ENCODE results near the gene SERPINE2. TPM values are rescaled to one million over a fixed set of nuclear protein-coding genes. Genes with fewer than 3 reads are reported as not detected.

SERPINE2 gene
- total RNA-seq, 1 donor from 2014 or later: 10.7 TPM

DNA sequence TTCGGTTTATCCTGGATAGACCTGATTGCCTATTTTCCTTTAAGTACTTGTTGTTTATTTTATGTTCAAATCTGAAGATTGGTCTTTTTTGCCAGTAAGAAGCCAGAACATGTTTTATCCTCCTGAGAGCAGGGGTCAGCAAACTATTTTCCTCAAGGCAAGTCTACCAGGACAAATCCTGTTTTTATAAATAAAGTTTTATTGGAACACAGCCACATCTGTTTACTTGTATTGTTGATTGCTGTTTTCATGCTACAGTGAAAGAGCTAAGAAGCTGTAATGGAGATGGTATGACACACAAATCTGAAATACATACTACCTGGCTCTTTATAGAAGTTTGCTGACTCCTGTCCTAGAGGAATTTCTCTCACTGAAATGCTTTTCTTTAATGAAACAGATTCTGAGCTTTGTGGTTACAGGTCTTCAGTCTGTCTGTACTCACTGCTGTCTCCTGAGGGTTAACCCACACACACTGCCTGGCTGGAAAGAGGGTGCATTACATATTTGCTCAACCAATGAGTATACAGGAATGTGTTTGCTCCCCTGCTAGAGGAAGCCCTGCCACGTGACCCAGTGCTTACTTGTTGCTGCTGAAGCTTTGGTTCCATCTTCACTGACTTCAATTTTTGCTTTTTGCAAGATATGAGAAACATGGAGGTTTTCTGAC lies 59.2 kb downstream of the SERPINE2 start:
- DNase-seq (ENCODE audit: low read depth, low spot score): no peak

DNA sequence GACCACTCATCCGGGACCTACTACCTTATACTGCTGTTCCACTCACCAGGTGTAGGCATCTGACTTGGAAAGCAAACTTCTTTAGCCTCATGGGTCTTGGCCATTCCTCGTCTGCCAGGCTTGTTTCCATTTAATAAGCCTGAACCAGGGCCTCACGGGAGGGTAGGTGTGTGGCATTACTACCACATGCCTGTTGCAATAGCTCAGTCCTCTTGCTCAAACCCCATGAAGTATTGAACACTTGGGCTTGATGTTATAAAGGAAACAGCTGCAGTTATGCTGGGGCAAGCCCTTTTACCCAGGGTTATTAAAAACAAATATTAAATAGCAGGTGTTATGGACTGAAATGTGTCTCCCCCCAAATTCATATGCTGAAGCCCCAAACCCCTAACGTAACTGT lies 60.6 kb downstream of the SERPINE2 start:
- DNase-seq (ENCODE audit: low read depth, low spot score): no peak

DNA sequence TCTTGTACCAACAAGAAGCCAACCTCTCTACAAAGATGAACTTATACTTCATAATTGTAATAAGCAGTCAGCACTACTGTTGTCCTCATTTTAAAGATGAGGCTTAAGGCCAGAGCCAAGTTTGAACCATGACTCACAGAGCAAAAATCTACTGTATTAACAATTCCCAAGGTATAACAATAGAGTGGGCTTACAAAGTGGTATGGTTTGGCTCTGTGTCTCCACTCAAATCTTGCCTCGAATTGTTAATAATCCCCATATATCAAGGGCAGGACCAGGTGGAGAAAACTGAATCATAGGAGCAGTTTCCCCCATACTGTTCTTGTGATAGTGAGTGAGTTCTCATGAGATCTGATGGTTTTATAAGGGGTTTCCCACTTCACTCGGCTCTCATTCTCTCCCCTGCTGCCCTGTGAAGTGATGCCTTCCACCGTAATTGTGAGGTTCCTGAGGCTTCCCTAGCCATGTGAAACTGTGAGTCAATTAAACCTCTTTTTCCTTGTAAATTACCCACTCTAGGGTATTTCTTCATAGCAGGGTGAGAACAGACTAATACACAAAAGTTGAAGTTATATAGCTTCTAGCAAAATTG lies 62.4 kb downstream of the SERPINE2 start:
- DNase-seq (ENCODE audit: low read depth, low spot score): peak; percentile 53

DNA sequence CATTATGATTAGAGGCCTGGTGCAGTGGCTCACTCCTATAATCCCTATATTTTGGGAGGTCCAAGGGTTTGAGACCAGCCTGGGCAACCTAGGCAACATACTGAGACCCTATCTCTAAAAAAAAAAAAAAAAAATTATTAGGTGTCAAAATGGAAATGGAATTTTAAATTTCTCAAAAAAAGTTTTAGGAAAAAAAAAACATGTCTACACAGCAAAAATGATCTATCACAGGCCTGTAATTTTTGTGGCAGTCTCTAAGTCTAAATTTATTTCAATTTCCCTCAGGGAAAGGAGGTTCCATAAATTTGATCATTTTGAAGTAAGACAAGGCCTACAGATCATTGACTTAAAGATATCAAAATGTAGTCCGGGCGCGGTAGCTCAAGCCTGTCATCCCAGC lies 65.5 kb downstream of the SERPINE2 start:
- no peak for DNase-seq (ENCODE audit: low read depth, low spot score)

DNA sequence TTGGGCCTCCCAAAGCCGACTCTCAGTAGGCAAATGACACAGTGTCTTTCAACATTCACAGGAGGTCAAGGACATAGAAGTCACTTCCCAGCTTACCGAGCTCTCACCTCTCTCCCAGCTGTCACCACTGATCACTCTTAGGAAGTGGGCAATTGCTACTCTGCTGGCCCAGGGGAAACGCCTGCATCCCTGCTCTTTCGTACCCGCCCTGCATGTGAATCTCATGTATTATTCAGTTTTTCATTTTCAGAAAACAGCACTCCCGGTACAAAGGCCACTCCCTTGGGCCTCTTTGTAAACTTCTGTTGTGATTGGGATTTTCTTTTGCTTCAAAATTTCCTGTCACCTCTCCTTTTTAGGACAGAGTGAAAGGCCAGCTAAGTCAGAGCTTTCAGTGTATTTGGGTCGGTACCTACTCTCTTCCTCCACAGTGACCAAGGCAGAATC lies 66.4 kb downstream of the SERPINE2 start:
- no peak for DNase-seq (ENCODE audit: low read depth, low spot score)

GRCh38 chr2:223971731-223972130 lies 67.4 kb downstream of the SERPINE2 start:
- no peak for DNase-seq (ENCODE audit: low read depth, low spot score)

GRCh38 chr2:223970343-223971128 lies 68.5 kb downstream of the SERPINE2 start:
- DNase-seq (ENCODE audit: low read depth, low spot score): peak; percentile 13

GRCh38 chr2:223969856-223970255 lies 69.2 kb downstream of the SERPINE2 start:
- no peak for DNase-seq (ENCODE audit: low read depth, low spot score)

DNA sequence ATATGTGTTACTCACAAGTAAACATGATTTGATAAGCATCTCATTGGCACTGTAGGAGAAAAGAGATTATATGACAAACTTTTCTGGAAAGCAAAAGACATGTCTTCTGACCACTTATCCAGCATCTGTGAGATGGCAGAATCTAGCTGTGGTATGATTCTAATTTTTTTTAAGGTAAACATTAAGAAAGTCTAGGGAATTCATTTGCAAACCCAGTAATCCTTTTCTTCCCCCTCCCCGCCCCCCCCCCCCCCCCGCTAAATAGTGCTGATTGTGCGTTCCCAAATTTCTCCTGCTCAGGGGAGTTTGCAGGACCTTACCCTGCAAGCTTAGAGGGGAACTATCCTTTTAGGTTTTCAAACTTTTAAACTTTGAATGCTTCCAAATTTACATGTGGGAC lies 69.8 kb downstream of the SERPINE2 start:
- DNase-seq (ENCODE audit: low read depth, low spot score): no peak

DNA sequence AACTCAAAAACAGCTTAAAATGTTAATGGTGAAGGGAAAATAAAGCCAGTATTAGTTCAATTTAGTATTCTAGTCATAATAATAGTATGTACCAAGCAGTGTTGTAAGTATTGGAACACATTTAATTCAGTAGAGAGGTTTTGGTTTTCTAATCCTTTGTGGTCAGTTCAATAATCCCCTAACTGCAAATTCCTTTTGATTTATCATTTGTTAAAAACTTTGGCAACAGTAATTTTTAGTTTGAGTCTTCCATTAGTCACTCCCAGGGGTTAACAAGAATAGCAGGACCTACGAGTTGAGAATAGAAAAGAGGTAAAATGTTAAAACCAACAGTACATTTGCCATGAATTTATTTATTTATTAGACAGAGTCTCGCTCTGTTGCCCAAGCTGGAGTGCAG lies 71.1 kb downstream of the SERPINE2 start:
- no peak for DNase-seq (ENCODE audit: low read depth, low spot score)

DNA sequence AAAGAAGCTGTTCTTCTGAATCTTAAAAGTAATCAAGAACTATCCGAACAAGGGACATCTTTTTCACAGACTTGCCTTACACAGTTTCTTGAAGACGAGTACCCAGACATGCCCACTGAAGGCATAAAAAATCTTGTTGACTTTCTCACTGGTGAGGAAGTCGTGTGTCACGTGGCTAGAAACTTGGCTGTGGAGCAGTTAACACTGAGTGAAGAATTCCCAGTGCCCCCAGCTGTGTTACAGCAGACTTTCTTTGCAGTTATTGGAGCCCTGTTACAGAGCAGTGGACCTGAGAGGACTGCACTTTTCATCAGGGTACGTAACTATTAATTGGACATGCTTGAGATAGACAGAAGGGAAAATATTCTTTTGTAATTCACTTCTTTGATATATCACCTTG lies 79.4 kb downstream of the SERPINE2 start:
- DNase-seq (ENCODE audit: low read depth, low spot score): no peak

- DNase-seq (ENCODE audit: low read depth, low spot score): peak; percentile 80
These were observed 81.8 kb downstream of the SERPINE2 start, which contains the start of gene MRPL44 for GRCh38 chr2:223957092-223957851. TSS of gene MRPL44 (plus strand) at chr2:223957463. CDS start at chr2:223957473, 10 bp downstream.

DNA sequence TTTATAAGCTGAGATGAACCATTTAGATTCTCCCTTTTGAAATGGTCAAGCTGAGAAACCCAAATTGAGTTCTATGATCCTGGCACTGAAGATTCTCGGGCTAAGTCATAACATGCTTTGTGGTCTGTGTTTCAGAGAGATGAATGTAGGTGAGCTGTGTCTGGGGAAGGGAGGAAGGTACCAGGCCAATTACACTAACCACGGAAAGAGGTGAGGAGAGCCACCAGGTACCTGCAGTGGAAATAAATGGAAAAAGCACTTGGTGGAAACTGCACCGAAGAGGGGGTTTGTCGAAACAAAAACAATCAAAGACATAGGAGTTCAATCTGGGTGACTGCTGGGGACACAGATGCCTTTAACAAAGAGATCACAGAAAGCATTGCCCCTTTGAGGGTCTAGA lies 82.8 kb downstream of the SERPINE2 start:
- no peak for DNase-seq (ENCODE audit: low read depth, low spot score)

DNA sequence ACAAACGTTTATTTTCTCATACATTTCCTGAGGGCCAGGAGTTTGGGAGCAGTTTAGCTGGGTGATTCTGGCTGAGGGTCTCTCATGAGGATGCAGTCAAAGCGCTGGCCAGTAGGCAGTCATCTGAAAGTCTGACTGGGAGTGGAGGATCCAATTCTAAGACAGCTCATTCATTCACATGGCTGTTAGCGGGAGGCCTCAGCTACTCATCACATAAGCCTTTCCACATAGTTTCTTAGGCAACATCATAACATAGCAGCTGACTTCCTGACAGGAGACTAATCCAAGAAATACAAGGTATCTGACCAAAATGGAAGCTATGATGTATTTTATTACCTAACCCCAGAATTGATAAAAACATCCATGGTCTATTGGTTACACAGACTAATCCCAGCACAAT lies 84.7 kb downstream of the SERPINE2 start:
- DNase-seq (ENCODE audit: low read depth, low spot score): no peak

DNA sequence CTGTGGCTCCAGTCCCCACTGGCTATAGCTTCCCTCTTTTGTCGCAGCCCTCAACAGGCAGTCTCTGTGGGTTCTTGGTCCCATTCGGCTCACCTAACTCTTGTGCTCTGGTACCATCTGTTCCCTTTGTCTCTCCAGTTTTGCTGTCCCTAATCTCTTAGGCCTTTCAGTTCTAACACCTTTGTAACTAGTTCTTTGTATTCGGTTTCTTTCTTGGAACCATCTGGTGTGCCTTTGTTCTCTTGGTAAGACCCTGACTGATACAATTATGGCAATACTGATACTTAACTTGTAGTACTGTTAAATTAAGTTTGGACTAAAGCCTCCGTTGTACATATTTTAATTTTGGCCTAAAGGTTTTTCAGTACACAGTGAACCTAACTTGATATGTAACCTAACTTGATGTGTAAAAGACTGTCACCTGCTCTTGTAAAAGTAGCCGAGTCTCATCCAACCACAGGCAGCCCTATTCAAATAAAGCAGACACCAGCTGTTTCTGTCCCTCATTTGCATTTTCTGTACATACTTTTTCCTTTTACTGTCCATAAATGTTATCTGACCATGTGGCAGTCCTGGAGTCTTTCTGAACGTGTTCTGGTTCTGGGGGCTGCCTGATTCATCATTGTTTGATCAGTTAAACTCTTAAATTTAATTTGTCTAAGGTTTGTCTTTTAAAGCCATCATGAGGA lies 86.7 kb downstream of the SERPINE2 start:
- no peak for DNase-seq (ENCODE audit: low read depth, low spot score)

- DNase-seq (ENCODE audit: low read depth, low spot score): no peak
These were observed 88.4 kb downstream of the SERPINE2 start for GRCh38 chr2:223950448-223951347.

DNA sequence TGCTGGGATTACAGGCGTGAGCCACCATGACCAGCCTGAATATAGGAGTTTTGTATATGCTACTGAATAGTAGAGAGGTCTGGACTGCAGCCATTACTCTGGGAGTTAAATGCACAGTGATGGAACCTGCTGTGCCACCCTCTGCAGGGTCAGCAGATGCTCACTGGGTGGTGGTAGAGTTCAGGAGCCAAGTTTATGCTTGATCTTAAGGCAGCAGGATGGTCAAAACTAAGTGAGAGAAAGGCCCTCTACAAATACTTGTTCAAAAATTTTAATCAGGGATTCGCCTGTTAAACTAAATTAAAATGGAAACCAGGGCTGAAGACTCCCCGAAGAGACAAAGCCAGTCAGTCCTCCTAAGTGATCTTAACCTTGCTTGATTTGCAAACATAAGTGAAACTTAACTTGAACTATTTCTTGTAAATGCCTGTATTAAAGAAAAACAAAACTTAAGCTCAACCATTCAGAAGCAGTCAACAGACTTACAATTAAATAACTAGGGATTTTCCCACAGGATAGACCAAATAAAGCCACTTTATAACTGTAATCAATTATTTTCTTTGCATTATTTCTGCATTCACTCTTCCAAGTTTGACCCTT lies 89.7 kb downstream of the SERPINE2 start:
- no peak for DNase-seq (ENCODE audit: low read depth, low spot score)

DNA sequence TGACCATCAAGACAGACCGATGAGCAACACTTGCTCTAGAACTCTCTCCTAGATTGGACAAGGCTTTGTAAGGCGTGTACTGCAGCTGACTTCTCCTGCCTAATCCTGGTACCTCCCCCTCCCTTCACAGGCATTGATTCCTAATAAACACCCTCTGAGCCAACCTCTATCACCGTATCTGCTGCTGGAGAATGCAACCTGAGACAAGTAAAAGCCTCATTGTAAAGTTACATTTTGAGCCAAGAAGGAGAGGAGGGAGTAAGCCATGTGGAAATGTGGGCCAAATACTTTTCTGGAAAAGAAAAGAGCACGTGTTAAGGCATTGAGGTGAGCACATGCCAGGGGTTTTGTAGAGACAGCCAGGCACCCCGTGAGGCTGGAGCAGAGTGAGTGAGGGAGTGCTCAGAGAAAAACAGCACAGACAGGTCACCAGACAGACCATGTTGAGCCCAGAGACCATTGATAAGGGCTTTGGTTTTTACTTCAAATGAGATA lies 91.3 kb downstream of the SERPINE2 start:
- DNase-seq (ENCODE audit: low read depth, low spot score): no peak

DNA sequence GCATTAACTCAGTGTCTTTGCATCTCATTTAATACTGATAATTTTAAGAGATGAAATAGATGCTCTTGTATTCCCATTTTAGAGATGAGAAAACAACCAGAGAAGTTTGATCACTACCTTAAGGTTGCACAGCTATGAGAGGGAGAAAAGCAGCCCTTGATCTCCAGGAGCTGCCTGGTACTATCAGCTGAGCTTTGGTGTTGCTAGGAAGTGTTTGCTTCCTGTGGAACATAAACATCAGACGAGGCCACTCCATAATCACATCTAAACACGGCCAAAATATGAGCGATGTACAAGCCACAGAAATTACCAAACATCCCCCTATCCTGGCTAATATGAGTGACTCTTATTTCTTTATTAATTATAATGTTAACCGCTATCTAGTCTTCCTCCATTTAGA lies 93.3 kb downstream of the SERPINE2 start:
- no peak for DNase-seq (ENCODE audit: low read depth, low spot score)

All from pulmonary artery endothelial cell (primary cell).